Bronchial epithelial cell (primary cell): ENCODE measurements around the gene NFATC4. TPM values are rescaled to one million over a fixed set of nuclear protein-coding genes. Genes with fewer than 3 reads are reported as not detected.

ENCODE experiments used
- DNase-seq: peaks from one replicate; pipeline ENCODE4 v3.0.0-alpha.2; 2010; ENCODE audit warnings: low read depth
- FAIRE-seq: peaks from 2 replicates; lab custom pipeline; 2011; peaks lifted over from hg19 to GRCh38; lab: Jason Lieb, UNC
- H3K27me3 ChIP-seq: 2 replicates; pipeline ENCODE4 v1.5.1; 2011; ENCODE audit warnings: low read length; ENCODE audit not compliant: control insufficient read depth, insufficient read depth
- H3K36me3 ChIP-seq: 2 replicates; pipeline ENCODE4 v1.5.1; 2011; ENCODE audit warnings: low read length; ENCODE audit not compliant: control insufficient read depth, insufficient read depth
- H3K4me3 ChIP-seq: 2 replicates; pipeline ENCODE4 v1.5.1; 2011; ENCODE audit warnings: mild to moderate bottlenecking, low read depth, low read length, control low read depth
- total RNA-seq: library from RNA; depleted of rRNA; stranded (reverse); fragments of >200 nt; gene quantifications from 2 replicates; pipeline ENCODE4 v1.2.1, GENCODE V29; 2014
- TF ChIP-seq, protein P1 (sequence below): IDR thresholded peaks from 2 replicates; pipeline ENCODE4 v1.5.1; 2011; ENCODE audit warnings: mild to moderate bottlenecking, moderate library complexity, low read length, control low read depth, inconsistent platforms; ENCODE audit not compliant: insufficient read depth, severe bottlenecking

Gene NFATC4
- total RNA-seq, 1 donor from 2014 or later, result 4.7 TPM

- no peak overlapping the region for H3K4me3 ChIP-seq
- peaks cover 2% of the 10 kb centered on the region for H3K36me3 ChIP-seq
- TF ChIP-seq, protein P1, sequence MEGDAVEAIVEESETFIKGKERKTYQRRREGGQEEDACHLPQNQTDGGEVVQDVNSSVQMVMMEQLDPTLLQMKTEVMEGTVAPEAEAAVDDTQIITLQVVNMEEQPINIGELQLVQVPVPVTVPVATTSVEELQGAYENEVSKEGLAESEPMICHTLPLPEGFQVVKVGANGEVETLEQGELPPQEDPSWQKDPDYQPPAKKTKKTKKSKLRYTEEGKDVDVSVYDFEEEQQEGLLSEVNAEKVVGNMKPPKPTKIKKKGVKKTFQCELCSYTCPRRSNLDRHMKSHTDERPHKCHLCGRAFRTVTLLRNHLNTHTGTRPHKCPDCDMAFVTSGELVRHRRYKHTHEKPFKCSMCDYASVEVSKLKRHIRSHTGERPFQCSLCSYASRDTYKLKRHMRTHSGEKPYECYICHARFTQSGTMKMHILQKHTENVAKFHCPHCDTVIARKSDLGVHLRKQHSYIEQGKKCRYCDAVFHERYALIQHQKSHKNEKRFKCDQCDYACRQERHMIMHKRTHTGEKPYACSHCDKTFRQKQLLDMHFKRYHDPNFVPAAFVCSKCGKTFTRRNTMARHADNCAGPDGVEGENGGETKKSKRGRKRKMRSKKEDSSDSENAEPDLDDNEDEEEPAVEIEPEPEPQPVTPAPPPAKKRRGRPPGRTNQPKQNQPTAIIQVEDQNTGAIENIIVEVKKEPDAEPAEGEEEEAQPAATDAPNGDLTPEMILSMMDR, result no peak
- no peak for DNase-seq
- no peaks in the 10 kb centered on the region for H3K27me3 ChIP-seq
- FAIRE-seq, result no peak
Observed at GRCh38 chr14:24342889-24343288, 25.1 kb upstream of the NFATC4 start.

DNA sequence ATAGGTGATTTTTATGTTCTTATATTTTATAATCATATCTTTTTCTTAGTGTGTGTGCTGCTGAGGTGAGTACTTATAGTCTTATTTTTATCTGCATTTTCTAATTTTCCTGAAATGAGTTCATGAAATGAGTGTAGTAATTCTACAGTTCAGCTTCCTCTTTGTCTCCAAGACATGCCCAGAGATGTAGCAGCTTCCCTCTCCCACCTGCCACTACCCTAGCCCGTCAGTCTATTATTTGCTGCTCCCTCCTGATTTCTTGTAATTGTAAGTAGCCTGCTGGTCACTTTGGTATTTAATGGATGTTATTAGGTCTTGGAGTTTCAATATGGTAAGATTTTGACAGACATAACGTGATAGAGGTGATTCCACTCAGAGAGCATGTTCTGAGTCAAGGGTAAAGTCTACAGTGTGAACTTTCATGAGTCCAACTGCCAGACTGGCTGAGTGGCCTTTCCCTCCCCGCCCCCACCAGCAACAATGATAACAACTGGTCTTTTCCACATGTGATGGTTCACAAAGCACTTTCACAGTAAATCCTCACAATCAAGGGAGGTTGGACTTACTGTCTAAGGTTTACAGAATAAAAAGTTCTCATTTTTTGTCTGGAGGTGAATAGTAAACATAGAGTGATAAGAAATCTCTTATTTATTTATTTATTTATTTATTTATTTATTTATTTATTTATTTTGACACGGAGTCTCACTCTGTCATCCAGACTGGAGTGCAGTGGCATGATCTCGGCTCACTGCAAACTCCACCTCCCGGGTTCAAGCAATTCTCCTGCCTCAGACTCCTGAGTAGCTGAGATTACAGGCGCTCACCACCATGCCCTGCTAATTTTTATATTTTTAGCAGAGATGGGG is 24.0 kb upstream of the NFATC4 start:
- no peak for FAIRE-seq

GRCh38 chr14:24347134-24347533 is 20.9 kb upstream of the NFATC4 start:
- TF ChIP-seq, protein P1, result no peak
- no peak for FAIRE-seq

More for the DNA sequence above, 24.0 kb upstream of the NFATC4 start:
- H3K4me3 ChIP-seq, result no peak overlapping the region
- TF ChIP-seq, protein P1, result no peak
- H3K27me3 ChIP-seq, result no peaks in the 10 kb centered on the region
- DNase-seq, result no peak
- no peaks in the 10 kb centered on the region for H3K36me3 ChIP-seq

GRCh38 chr14:24348186-24348585 is 19.8 kb upstream of the NFATC4 start:
- no peak for FAIRE-seq
- DNase-seq, result peak; percentile 64
- TF ChIP-seq, protein P1, result no peak
- no peak overlapping the region for H3K4me3 ChIP-seq
- H3K27me3 ChIP-seq, result no peaks in the 10 kb centered on the region
- no peaks in the 10 kb centered on the region for H3K36me3 ChIP-seq

More at GRCh38 chr14:24347134-24347533, 20.9 kb upstream of the NFATC4 start:
- no peak for DNase-seq
- Histone ChIP-seq H3K4me3 (no peak overlapping the region), H3K27me3 (no peaks in the 10 kb centered on the region), H3K36me3 (no peaks in the 10 kb centered on the region)

DNA sequence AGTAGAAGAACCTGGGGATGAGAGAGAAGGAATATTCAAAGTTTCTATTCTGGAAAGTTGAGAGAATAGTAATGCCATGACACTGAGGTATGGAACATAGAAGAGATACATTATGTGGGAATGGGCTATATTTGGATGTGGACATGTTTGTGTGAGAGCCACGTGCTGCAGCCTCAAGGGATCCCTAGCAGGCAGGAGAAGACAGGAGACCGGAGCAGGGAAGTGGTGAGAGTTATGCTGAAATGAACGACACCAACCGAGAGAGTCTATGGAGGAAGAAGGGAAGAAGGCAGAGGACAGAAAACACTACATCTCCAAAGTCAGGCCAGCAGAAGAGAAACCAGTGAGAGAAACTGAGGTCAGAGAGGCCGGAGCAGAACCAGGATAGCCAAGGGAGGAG is 18.2 kb upstream of the NFATC4 start:
- H3K4me3 ChIP-seq, result no peak overlapping the region
- no peaks in the 10 kb centered on the region for H3K36me3 ChIP-seq
- DNase-seq (no peak), FAIRE-seq (no peak)
- H3K27me3 ChIP-seq, result no peaks in the 10 kb centered on the region
- TF ChIP-seq, protein P1, result no peak

GRCh38 chr14:24351517-24351916 is 16.5 kb upstream of the NFATC4 start:
- FAIRE-seq (no peak), DNase-seq (peak; percentile 58)
- Histone ChIP-seq H3K4me3 (no peak overlapping the region), H3K27me3 (no peaks in the 10 kb centered on the region), H3K36me3 (no peaks in the 10 kb centered on the region)
- TF ChIP-seq, protein P1, result no peak
